ENCODE data around the gene P2RY12.

The P2RY12 gene

GRCh38 chr3:151330899-151331298, 53.7 kb downstream of the P2RY12 start:
- no peak for DNase-seq

GRCh38 chr3:151330379-151330778, 54.2 kb downstream of the P2RY12 start:
- no peak for DNase-seq

GRCh38 chr3:151329363-151329762, 55.2 kb downstream of the P2RY12 start, which contains the start of gene P2RY13:
P2RY13 (minus strand) TSS chr3:151329549; CDS start chr3:151329528, 21 bp downstream.
- no peak for DNase-seq

- no peak for DNase-seq
These were observed 56.1 kb downstream of the P2RY12 start for GRCh38 chr3:151328298-151328995.

- DNase-seq = no peak
These were observed 56.9 kb downstream of the P2RY12 start for GRCh38 chr3:151327571-151328198.

- no peak for DNase-seq
These were observed 62.0 kb downstream of the P2RY12 start for GRCh38 chr3:151322511-151322910.

GRCh38 chr3:151321526-151321925, 63.0 kb downstream of the P2RY12 start:
- no peak for DNase-seq

- no peak for DNase-seq
These were observed 64.4 kb downstream of the P2RY12 start for GRCh38 chr3:151320131-151320530.

GRCh38 chr3:151319628-151320027, 64.9 kb downstream of the P2RY12 start:
- no peak for DNase-seq

- no peak for DNase-seq
These were observed 65.6 kb downstream of the P2RY12 start for GRCh38 chr3:151318991-151319390.

GRCh38 chr3:151318313-151318712, 66.2 kb downstream of the P2RY12 start:
- DNase-seq = no peak

- DNase-seq = no peak
These were observed 68.1 kb downstream of the P2RY12 start, which contains the start of gene GPR87 for GRCh38 chr3:151316267-151316991. GPR87 (minus strand) TSS chr3:151316820; CDS start chr3:151300100, 16,720 bp downstream.

- no peak for DNase-seq
These were observed 68.7 kb downstream of the P2RY12 start for GRCh38 chr3:151315846-151316245.

GRCh38 chr3:151315136-151315535, 69.4 kb downstream of the P2RY12 start:
- no peak for DNase-seq

- no peak for DNase-seq
These were observed 70.0 kb downstream of the P2RY12 start for GRCh38 chr3:151314593-151314992.

- DNase-seq = no peak
These were observed 70.4 kb downstream of the P2RY12 start for GRCh38 chr3:151314137-151314536.

GRCh38 chr3:151312972-151313371, 71.6 kb downstream of the P2RY12 start:
- DNase-seq = no peak

GRCh38 chr3:151309566-151309965, 75.0 kb downstream of the P2RY12 start:
- no peak for DNase-seq

GRCh38 chr3:151307583-151308488, 76.7 kb downstream of the P2RY12 start:
- DNase-seq = no peak

- DNase-seq = no peak
These were observed 77.4 kb downstream of the P2RY12 start for GRCh38 chr3:151307131-151307530.

- DNase-seq = no peak
These were observed 78.3 kb downstream of the P2RY12 start for GRCh38 chr3:151306168-151306810.

- no peak for DNase-seq
These were observed 78.8 kb downstream of the P2RY12 start for GRCh38 chr3:151305775-151306151.
